GM10266 (cell line): ENCODE measurements around the gene RPS19.
A peak's percentile ranks its signal among the peaks of the same experiment; 100 is the strongest.

Experiments used
- DNase-seq: peaks from one replicate; pipeline ENCODE4 v3.0.0; 2012; ENCODE audit errors: extremely low spot score
- TF ChIP-seq, protein P1 (sequence below): IDR thresholded peaks from 2 replicates; pipeline ENCODE4 v1.5.1; 2012; ENCODE audit warnings: mild to moderate bottlenecking, low read depth; ENCODE audit not compliant: control insufficient read depth, insufficient read depth; ENCODE audit errors: missing control alignments

Gene RPS19

DNA sequence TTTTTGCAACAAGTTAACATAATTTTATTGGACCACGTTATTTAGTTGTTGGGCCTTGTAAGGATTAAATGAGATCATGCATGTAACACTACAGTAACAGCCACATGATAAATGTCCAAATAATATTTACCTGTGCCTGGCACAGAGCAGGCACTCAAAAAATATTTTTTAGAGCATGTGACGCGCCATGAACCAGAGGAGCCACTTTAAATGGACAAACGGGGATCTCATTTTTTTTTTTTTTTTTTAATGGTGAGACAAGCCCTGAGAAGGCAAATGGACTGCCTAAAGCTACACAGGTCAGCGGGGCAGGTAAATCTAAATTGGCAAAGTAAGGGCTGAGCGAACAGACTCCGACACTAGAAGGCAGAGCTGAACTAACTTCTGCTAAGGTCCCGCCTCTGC is 840 bp upstream of the RPS19 start:
- TF ChIP-seq, protein P1, sequence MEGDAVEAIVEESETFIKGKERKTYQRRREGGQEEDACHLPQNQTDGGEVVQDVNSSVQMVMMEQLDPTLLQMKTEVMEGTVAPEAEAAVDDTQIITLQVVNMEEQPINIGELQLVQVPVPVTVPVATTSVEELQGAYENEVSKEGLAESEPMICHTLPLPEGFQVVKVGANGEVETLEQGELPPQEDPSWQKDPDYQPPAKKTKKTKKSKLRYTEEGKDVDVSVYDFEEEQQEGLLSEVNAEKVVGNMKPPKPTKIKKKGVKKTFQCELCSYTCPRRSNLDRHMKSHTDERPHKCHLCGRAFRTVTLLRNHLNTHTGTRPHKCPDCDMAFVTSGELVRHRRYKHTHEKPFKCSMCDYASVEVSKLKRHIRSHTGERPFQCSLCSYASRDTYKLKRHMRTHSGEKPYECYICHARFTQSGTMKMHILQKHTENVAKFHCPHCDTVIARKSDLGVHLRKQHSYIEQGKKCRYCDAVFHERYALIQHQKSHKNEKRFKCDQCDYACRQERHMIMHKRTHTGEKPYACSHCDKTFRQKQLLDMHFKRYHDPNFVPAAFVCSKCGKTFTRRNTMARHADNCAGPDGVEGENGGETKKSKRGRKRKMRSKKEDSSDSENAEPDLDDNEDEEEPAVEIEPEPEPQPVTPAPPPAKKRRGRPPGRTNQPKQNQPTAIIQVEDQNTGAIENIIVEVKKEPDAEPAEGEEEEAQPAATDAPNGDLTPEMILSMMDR, result peak; percentile 55
- no peak for DNase-seq

DNA sequence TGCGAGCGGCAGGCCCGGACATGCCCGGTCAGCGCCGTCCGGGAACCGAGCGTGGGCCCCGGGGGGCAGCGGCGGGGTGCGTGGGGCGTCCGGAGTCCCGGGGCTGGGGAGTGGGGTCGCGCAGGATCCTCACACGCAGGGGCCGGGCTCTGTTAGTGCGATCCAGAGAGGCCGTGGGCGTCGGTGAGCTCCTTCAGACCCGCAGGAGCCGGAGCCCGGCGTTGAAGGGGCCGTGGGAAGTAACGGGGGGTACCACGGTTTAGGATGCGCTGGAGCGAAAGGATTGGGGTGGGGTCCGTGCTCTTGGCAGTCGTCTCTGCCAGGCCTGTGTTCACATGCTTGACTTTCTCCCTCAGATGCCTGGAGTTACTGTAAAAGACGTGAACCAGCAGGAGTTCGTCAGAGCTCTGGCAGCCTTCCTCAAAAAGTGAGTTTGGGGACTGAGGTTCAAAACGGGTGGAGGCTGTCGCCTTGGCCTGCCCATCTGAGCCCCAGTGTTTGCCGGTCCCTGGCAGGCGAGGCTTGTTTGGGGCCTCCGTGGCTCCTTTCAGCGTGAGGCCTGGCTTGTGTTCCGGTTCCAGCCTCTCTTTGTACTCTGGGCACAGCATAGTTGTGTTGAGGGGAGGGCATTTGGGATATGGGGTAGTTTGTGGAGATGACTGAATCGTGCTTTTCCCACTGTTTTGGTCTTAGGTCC is 512 bp downstream of the RPS19 start:
- no peak for DNase-seq

DNA sequence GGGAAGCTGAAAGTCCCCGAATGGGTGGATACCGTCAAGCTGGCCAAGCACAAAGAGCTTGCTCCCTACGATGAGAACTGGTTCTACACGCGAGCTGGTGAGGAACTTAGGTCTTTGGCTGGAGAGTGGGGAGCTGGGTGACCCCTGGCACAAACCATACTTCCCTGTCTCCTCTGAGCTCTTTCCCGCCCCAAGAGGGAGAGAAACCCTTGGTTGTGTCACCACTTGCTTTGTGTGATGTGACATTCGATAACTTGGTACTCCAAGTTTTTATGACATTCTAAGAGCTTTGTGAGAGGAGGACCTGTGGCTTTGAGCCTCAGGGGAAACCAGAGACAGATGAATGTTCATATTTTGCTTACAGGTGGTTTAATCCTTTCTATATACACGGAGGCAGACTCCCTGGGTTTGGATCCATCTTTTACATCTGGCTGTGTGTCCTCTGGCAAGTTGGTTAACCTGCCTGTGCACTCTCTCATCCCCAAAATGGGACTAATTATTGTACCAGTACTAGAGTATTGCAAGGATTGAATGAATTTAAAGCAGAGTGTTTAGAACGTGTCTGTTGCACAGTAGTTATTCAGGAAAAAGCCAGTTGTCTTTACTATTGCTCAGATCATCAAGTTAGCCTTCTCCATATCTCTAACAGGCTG is 1.2 kb downstream of the RPS19 start:
- TF ChIP-seq, protein P1, result no peak
- DNase-seq, result no peak

More for the DNA sequence above, 512 bp downstream of the RPS19 start:
- TF ChIP-seq, protein P1, result no peak

DNA sequence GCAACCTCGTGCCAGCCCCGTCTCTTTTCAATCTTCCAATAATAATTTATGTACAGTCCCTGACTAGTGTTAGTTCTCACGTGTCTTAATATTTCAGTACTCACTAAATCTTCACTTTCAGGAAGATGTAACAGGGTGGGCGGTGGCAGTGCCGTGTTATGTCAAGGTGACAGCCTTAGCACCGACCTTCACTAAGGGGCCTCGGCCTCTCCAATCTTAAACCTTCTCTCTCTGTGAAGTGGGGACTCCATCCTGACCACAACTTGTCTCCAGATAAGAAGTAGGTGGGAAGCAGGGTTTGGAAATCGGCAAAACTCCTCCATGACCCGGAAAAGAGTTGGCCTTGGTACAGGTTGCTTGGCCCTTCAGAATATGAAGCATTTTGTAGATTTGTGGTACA is 1.8 kb downstream of the RPS19 start:
- TF ChIP-seq, protein P1, result no peak
- no peak for DNase-seq

DNA sequence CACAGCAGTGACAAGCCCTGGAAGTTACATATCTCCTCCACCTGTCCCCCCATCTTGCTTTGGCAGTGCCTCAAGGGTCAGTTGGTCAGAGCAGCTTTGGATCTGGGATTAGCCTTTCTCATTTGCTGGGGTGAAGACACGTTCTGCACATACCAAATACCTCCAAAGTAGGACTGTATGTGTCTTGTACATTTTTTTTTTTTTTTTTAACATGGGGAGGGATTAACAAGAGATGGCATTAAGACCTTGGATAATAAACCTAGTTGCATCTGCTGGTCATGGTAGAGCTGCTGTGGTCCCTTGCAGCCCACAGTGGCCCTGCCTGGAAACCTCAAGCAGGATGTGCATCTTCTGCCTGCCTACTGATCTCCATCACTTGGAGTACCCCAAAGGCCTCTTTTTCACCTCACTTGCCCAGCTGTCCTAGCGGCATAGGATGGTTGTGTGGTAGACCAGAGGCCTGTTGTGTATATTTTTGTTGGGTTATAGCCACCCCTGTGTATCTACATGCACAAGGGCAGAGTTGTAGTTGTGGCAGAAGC is 2.5 kb downstream of the RPS19 start:
- no peak for DNase-seq
- TF ChIP-seq, protein P1, result no peak

DNA sequence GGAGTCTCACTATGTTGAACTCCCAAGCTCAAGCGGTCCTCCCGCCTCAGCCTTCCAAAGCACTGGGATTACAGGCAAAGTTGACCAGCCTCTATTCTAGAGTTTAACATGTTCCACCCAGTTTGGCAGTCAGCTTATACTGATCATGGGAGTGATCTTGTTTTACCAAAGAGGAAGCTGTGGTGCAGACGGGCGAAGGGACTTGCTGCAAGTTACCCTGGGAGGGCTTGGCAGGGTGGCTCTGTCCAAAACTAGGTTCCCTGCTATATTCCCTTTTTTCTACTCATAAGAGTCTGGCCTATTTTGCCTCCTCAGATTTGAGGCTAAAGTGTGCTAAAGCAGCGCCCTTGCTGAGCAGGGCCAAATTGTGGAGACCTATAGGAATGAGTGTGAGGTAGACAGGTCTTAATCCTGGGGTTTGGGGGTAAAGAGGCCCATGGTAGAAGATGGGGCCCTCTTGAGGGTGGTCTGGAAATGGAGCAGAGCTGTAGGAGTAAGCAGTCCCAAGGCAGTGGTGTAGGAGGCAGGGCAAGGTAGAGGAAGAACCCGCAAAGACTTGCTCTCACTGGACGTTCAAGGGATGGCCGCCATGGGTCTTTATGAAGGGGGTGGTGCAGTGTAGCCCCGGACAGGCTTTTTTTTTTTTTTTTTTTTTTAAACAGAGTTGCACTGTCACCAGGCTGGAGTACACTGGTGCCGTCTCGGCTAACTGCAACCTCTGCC is 3.3 kb downstream of the RPS19 start:
- TF ChIP-seq, protein P1, result no peak
- DNase-seq, result no peak

DNA sequence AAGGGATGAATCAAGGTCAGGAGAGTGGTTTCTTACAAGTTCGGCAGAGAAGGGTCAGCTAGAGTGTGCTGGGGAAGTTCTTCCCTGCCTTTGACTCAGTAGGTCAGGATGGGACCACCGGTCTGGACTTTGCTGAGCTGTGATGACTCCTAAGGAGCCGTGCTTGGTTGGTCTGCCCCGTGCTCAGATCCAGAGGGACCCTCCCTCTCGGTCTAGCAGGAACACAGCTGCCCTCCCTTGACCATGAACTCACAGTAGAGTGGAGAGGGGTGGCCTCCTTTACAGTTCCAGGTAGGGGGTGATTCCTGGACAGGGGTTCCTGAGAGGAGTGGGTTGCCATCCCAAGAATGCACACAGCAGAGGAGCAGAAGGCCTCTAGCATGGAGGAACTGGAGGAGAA is 4.3 kb downstream of the RPS19 start:
- DNase-seq, result no peak
- TF ChIP-seq, protein P1, result no peak
